Tongue (tissue), 2 donors: ENCODE data around the gene USP5. TPM values are rescaled to one million over a fixed set of nuclear protein-coding genes. Genes with fewer than 3 reads are reported as not detected.

ENCODE experiments used
- DNase-seq: peaks from one replicate; pipeline ENCODE4 v3.0.0-alpha.2; 2015
- total RNA-seq: library from RNA; depleted of rRNA; stranded (reverse); fragments of >200 nt; gene quantifications from one replicate; pipeline ENCODE4 v1.2.3, GENCODE V29; 2014

USP5 gene
- total RNA-seq, 1 donor from 2014 or later, result 67.0 TPM

DNA sequence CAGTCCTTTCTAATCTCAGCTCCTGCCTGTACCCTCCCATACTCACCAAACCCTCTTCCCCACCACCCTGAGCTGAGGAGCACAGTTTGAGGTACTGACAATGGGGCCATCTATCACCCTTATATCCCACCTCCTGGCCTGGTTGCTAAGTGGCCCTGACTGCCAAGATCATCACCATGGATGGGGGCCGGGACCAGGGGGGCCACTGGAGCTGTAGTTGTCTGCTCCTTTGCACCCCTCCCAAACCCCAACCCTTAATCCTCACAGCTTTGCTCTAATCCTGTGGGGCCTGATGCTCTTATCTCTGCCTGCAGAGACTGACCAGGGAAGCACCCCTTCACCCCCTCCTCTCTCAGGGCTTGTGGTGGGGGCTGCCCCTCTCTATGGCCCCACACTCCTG, 11.6 kb upstream of the USP5 start:
- peak; percentile 51 for DNase-seq

DNA sequence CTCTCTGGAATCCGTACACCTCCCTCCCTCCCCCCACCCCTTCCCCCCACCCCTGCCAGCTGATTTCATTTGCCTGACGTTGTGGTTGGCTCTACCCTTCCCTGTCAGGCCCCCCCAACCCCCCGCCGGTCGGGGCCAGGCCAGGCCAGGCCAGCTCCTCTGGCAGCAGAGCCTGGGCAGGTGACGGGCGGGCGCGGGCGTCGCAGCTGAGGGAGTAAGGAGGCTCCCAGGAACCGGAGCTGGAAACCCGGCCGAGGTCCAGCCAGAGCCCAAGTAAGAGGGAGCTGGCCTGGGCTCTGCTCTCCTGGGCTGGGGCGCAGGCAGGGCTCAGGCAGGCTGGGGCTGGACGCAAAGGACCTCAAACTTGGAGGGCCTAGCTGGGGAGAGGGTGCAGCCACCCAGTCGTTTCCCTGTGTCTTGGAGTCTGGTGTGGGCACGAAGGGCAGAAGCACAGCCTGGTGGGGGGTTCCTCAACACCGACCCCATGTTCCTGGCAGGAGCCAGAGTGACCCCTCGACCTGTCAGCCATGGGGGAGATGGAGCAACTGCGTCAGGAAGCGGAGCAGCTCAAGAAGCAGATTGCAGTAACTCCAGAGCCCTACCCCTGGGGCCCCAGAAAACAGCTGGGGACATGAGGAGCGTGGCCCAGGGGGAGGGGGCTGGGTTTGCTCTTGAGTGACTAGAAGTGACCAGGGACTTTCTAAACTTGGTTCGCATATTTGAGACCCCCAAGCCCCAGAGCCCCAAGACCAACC, 11.0 kb upstream of the USP5 start, which contains the start of gene GNB3:
GNB3 (plus strand) TSS at position 165 of the 755 bp plus-strand sequence; CDS start at position 528, 363 bp downstream.
- peak; percentile 66 for DNase-seq

DNA sequence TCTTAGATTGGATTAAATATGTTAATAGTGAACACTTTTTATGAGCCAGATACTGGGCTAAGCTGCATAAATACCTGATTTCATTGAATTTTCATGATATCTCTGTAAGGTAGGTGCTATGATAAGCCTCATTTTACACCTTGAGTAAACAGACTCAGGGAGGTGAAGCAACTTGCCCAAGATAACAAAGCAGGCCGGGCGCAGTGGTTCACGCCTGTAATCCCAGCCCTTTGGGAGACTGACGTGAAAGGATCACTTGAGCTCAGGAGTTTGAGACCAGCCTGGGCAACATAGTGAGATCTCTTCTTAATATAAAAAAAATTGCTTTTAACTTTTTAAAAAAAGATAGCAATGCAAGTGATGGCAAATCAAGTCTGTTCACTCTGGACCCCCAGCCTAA, 9.9 kb upstream of the USP5 start:
- no peak for DNase-seq

DNA sequence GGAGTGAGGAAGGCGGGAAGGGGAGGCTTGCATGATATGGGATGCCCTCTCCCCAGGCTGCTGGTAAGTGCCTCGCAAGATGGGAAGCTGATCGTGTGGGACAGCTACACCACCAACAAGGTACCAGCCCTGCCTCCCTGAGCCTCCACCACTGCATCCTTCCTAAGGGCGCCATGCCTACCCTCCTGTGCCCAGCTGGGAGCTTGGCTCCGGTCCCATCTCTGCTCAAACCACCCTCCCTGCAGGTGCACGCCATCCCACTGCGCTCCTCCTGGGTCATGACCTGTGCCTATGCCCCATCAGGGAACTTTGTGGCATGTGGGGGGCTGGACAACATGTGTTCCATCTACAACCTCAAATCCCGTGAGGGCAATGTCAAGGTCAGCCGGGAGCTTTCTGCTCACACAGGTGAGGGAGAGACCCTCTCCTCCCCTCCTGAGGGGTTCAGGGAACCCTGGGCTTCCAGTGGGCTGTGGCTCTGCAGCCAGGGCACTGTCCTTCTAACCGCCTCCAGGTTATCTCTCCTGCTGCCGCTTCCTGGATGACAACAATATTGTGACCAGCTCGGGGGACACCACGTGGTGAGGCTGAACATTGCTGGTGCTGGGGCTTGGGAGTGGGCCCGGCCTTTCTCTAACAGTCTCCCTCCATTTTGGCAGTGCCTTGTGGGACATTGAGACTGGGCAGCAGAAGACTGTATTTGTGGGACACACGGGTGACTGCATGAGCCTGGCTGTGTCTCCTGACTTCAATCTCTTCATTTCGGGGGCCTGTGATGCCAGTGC, 8.6 kb upstream of the USP5 start:
- DNase-seq, result no peak

DNA sequence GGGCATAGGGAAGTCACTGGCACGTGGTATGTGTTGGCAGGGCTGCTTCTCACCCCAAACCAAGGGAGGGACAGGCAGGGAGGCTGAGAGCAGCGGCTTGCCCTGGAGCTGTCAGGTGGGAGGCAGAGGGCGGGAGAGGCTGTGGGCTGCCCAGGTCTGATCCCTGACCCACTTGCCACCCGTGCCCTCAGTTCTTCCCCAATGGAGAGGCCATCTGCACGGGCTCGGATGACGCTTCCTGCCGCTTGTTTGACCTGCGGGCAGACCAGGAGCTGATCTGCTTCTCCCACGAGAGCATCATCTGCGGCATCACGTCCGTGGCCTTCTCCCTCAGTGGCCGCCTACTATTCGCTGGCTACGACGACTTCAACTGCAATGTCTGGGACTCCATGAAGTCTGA, 6.6 kb upstream of the USP5 start:
- DNase-seq, result no peak

DNA sequence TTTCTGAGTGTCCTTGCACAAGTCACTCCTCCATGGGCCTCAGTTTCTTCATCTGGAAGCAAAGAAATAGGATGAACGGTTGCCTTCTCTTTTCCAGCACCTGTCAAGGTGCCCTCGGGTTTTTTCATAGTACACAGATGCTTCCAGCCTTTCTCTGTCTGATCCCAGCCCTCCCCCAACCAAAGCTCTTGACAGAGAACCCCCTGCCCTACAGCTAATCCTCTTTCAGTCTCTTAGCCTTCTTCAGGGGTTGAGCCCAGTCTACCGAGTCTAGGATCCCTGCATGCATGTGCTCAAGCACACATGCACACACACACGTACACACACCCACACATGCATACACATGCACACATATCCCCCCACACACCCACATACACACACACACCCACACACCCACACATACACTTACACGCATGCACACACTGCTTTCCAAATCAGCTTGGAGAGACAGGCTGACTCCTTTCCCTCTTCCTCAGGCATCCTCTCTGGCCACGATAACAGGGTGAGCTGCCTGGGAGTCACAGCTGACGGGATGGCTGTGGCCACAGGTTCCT, 5.6 kb upstream of the USP5 start:
- no peak for DNase-seq

DNA sequence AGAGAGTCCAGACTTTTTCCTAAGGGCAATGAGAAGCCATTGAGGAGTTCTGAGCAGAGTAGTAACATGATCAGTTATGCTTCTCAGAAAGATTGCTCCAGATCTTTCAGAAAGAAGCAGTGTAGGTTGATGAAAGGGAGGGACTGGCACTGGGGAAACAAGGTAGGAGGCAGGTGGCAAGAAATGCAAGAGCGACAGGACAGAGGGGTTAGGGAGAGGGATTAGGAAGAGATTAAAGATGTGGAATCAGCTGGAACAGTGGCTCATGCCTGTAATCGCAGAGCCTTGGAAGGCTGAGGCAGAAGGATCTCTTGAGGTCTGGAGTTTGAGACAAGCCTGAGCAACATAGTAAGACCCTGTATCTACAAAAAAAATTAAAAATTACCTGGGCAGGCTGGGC, 4.3 kb upstream of the USP5 start:
- DNase-seq, result no peak

DNA sequence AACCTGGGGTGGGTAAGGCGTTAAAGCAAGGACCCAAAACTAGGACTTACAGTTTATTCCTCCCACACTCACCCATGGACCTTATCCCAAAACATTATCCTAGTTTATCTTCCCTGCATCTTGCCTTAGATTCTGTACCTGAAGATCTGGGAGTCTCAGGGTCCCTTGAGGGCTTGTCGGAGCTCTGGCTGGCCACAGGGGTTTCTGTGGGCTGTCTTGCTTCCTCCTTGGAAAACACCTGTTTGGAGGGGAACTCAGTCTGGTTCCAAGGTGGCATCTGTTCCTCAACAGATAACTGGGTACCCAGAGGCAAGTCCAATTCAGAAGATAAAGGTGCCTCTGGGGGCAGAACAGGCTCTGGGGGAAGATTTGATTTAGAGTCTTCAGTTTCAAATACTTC, 2.5 kb upstream of the USP5 start:
- DNase-seq, result no peak

DNA sequence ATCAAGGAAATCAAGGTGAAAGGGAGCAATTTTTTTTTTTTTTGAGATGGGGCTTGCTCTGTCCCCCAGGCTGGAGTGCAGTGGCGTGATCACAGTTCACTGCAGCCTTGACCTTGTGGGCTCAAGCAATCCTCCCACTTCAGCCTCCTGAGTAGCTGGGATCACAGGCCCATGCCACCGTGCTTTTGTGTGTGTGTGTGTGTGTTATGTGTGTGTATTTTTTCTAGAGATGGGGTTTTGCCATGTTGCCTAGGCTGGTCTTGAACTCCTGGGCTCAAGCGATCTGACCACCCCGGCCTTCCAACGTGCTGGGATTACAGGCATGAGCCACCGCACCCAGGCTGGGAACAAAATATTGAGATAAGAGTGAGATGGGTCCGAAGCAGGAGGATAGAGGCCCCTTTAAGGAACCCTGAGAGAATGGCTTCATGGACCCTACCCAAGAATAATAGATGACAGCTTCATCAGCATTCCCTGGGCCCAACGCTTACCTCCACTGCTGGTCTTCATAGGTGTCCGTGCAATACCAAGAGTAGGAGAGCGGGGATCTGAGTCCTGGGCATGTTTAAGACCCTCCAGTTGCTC, 1.9 kb upstream of the USP5 start:
- DNase-seq, result no peak

DNA sequence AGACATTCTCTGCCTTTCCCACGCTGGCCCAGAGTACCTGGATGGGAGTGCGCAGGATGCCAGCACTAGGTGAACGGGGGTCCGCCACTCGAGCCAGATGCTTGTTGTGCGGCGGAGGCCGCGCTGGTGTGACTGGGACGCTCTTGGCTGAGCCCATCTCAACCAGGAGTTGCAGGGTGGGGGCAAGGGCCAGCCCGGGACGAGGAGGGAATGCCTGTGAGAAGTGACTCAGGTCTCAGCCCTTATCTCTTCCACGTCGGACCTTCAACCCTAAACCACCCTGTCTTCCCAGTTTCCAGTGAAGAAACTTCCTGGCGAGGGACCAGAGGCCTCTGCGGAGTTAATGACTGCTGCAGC, 1.2 kb upstream of the USP5 start:
- no peak for DNase-seq

DNA sequence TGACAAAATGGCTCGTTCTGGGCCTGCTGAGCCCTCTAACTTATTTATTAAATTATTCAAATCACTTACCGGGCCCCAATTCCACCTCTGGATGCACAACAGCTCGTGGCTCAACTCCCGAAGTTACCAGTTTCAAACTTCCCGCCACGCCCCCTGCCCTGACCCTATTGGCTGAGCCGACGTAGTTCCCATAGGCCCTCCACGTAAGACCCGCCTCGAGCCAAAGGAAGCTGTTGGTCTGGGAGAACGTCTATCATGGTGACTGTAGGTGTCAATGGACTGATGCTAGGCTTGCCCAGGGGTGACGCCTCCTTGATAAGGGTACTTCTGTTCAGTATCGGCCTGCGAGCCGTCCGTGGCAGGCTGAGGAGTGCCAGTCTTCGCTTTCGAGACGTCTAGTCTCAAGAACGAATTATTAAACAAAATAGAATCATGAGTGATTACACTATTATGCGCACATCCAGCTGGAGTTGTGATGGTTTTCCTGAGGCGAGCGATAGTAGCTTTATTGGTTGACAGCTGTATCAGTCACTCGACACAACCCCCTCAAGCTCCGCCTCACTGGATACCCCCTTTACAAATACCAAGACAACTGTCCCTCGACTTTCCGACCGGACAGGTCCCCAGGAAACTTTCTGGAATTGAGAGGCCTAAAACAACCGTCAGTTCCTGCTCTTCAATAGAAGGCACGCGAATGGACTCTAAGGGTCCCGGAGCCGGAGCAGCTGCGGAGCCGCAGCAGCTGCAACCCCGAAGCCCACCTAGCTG, 613 bp upstream of the USP5 start, which contains the start of gene CDCA3:
CDCA3 (minus strand) TSS at position 134 of the 768 bp plus-strand sequence. CDS start 334 bp downstream, outside the sequence.
- peak; percentile 99 for DNase-seq

DNA sequence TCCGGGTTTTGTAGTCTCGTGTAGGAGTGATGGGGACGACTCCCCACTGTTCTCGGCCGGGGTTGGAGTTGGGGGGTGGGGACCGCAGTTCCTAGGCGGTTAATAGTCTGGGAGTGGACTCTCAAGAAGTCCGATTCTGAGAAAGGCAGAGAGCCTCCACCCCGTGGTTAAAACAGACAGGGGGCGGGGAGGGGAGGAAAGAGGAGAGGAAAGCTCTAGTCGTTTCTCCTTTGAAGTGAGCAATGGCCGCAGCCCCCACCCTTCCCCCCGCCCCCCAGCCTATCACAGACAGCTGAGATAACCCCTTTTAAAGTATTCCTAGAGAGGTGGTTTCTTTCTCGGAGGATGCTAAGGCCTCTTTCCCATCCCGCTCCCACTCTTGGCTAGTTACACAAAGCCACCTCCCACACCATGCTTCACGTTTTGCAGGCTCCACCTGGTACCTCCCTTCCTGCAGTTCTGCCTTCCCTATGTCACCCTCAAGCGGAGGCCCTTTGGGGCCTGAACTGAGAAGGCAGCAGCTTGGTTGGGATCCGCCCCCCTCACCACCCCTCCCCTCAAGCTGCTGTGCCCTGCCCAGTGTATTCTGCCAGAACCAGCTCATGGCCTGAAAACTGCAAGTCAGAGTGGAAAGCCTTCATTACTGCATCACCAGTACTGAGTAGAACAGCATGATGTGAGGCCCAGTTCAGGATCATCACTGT, 853 bp downstream of the USP5 start:
- DNase-seq, result peak; percentile 67

DNA sequence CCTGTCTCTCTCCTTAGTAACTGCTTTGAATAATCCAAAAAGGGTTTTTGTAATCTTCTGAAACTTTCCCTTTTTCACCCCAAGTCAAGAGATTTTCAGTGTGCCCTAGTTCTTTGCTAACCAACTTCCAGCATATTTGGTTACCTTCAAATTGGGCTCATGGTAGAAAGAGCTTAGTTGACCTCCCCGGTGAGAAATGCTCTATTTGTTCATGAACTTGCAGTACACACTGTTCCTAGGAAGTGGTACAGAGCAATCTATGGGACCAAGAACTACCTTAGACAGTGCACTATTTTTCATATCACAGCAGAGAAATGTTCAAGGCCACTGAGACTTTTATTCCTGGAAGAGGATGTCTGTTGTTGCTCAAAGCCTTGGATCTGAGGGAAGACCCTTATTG, 1.7 kb downstream of the USP5 start:
- no peak for DNase-seq

DNA sequence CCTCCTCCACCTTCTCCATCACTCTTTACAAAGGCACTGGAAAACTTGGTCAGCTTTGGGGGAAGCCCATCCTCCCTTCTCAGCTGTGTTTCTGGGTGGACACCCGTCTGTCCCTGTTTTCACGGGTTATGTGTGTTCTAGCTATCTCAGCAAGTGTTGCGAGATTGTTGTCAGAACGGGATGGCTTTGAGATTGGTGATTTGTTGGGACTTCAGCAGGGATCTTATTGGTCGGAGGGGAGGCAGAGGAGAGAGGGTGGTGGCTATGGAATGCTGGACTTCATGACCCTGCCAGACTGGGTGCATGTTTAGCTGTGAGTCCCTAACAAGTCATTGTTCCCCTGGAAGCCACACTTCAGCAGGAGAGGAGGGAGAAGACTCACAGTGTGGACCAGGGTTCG, 2.1 kb downstream of the USP5 start:
- no peak for DNase-seq

DNA sequence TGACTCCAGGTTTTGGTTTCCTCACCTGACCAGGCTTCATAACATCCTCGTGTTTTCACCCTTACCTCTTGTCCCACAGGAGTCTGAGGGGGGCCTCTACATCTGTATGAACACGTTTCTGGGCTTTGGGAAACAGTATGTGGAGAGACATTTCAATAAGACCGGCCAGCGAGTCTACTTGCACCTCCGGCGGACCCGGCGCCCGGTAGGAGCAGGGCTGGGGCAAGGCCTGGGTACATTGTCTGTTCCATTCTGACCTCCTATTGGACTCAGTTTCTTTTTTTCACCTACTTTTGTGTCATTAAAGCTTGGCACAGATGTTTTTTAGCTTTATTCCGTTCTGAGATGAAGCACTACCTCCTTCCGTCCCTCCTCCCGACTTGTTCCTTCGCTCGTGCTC, 3.4 kb downstream of the USP5 start:
- DNase-seq, result no peak

DNA sequence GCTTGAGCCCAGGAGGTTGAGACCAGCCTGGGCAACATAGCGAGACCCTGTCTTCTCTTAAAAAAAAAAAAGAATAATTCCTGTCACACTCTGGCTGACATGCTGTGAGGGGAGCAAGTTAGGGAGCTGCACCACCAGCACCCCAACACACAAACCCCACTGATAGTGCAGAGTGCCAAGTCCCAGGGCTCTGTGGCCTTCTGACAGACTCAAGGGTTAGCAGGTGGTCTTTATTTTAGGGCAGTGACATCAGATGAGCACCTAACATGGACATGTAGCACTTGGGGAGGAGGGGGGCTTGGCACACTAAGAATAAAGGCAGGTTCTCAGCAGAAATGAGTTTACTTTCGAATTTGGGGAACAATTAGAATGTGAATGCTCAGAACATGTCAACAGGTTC, 6.8 kb downstream of the USP5 start:
- peak; percentile 67 for DNase-seq

DNA sequence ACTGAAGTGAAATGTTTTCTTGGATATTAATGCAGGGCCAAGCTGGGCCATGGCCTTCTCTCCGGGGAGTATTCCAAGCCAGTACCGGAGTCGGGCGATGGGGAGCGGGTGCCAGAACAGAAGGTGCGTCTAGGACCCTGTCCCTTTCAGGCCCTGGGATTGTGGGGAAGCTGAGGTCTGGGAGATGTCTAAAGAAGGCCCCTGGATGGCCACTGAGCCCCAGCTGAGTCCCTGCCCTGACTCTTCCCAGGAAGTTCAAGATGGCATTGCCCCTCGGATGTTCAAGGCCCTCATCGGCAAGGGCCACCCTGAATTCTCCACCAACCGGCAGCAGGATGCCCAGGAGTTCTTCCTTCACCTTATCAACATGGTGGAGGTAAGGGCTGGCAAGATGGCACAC, 8.2 kb downstream of the USP5 start:
- no peak for DNase-seq

DNA sequence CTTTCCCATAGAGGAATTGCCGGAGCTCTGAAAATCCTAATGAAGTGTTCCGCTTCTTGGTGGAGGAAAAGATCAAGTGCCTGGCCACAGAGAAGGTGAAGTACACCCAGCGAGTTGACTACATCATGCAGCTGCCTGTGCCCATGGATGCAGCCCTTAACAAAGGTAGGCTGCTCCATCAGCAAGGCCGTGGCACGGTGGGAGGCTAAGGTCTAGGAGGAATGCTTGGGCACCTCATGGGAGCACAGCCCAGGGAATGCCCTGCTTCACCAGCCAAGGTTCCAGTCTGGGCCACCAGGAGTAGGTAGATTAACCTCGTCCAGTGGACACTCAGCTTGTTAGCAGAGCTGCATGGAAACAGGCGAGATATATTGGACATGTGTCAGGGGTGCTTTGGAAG, 9.0 kb downstream of the USP5 start:
- DNase-seq, result no peak

DNA sequence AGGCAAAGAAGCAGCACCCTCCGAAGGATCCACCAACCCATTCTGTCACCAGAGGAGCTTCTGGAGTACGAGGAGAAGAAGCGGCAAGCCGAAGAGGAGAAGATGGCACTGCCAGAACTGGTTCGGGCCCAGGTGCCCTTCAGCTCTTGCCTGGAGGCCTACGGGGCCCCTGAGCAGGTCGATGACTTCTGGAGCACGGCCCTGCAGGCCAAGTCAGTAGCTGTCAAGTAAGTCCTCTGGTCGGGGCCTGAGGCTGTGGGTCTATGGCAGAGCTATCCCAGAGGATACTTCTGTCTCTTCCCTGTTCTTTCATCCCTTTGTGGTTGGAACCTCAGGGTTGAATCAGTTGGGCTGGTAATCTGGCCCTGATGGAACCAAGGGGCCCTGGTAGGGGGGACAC, 9.4 kb downstream of the USP5 start:
- DNase-seq, result no peak

DNA sequence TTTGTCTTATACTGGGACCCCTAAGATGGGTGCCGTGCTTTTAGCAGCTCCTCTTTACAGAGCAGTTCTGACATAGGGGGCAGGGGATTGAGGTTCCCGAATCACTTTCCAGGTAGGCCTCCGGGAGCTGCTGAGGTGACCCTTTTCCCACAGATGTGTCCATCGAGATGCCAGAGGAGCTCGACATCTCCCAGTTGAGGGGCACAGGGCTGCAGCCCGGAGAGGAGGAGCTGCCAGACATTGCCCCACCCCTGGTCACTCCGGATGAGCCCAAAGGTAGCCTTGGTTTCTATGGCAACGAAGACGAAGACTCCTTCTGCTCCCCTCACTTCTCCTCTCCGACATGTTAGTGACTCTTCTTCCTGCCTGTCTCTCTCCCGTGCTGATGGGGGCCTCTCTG, 11.1 kb downstream of the USP5 start:
- DNase-seq, result no peak

DNA sequence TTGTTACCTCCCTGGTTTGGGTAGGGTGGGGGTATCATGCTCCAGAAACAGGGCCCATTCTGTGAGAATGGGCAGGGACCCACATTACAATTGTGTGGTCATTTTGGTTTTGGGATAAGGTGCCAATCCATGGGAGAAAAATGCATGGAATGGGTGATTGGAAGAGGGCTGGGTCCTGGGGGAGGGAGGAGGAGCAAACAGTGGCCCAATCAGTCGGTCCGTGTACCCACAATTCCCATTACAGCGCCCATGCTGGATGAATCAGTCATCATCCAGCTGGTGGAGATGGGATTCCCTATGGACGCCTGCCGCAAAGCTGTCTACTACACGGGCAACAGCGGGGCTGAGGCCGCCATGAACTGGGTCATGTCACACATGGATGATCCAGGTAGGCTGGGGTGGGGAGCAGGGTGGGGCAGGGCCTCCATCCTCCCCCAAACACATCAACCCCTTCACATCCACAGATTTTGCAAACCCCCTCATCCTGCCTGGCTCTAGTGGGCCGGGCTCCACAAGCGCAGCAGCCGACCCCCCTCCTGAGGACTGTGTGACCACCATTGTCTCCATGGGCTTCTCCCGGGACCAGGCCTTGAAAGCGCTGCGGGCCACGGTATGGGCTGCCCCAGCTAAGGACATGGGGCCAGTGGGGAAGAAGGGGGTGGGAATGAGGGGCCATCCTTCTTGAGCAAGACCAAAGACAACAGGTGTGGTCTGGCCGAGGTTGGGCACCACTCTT, 11.8 kb downstream of the USP5 start:
- DNase-seq, result no peak
